Testis (tissue), 3 donors: Measurements from ENCODE around the gene C6orf132. TPM values are rescaled to one million over a fixed set of nuclear protein-coding genes. Genes with fewer than 3 reads are reported as not detected.

Experiments used
- DNase-seq: peaks from one replicate; pipeline ENCODE4 v3.0.0-alpha.2; 2019
- H3K27ac ChIP-seq, 2 donors: fragments of 200-600 bp; sonication (generic); one replicate each; pipeline ENCODE4 v1.5.1; 2019
- H3K27me3 ChIP-seq: fragments of 200-600 bp; sonication (generic); one replicate; pipeline ENCODE4 v1.5.1; 2019
- H3K36me3 ChIP-seq: fragments of 200-600 bp; sonication (generic); one replicate; pipeline ENCODE4 v1.5.1; 2017; ENCODE audit warnings: low read depth; ENCODE audit errors: missing control alignments
- H3K4me1 ChIP-seq: fragments of 200-600 bp; sonication (generic); one replicate; pipeline ENCODE4 v1.5.1; 2019
- H3K4me3 ChIP-seq, 2 donors: fragments of 200-600 bp; sonication (generic); one replicate each; pipeline ENCODE4 v1.5.1; 2017 to 2019
- H3K9me3 ChIP-seq: fragments of 200-600 bp; sonication (generic); one replicate; pipeline ENCODE4 v1.5.1; 2017
- POLR2A ChIP-seq: fragments of 450-650 bp; IDR thresholded peaks from one replicate; pipeline ENCODE4 v1.6.1; 2017; ENCODE audit warnings: antibody characterized with exemption, mild to moderate bottlenecking, moderate library complexity
- WGBS, 2 donors: methylation state at CpG; one replicate each; pipeline ENCODE4 v1.1.5; 2018; 5-methylcytosine and 5-hydroxymethylcytosine counted together
- intact Hi-C: fragments of 100-400 bp; cut with DNase I; formaldehyde crosslinking; loops from one replicate; pipeline ENCODE4 v1.15.1; 2023; ENCODE audit warnings: low total_unique reads
- polyA plus RNA-seq: library from polyadenylated mRNA; stranded (reverse); fragments of 350-450 nt; fragmentation: Illumina TruSeq; extraction: RNeasy Lipid Tissue Mini Kit (QIAGEN cat#74804); gene quantifications from one replicate; pipeline ENCODE4 v1.2.3, GENCODE V29; 2014; ENCODE audit warnings: low read depth, low replicate concordance; ENCODE audit not compliant: insufficient read depth
- total RNA-seq, 2 donors: library from RNA; depleted of rRNA; stranded (reverse); fragments of >200 nt; gene quantifications; one replicate each; pipeline ENCODE4 v1.2.3, GENCODE V29; 2016
- TF ChIP-seq, protein P1 (sequence below), 3 experiments: fragments of 450-650 bp in 2 of 3; fragments of 200-600 bp in 1 of 3; sonication (generic) in 1 of 3; IDR thresholded peaks; one replicate each; pipeline ENCODE4 v1.5.1; 2016 to 2019; ENCODE audit warnings: antibody characterized with exemption in 3 of 3, mild to moderate bottlenecking in 2 of 3, moderate library complexity in 1 of 3

The C6orf132 gene
- total and polyA plus RNA-seq, 3 donors from 2014 or later: 1.1 to 2.0 (median 1.3) TPM

DNA sequence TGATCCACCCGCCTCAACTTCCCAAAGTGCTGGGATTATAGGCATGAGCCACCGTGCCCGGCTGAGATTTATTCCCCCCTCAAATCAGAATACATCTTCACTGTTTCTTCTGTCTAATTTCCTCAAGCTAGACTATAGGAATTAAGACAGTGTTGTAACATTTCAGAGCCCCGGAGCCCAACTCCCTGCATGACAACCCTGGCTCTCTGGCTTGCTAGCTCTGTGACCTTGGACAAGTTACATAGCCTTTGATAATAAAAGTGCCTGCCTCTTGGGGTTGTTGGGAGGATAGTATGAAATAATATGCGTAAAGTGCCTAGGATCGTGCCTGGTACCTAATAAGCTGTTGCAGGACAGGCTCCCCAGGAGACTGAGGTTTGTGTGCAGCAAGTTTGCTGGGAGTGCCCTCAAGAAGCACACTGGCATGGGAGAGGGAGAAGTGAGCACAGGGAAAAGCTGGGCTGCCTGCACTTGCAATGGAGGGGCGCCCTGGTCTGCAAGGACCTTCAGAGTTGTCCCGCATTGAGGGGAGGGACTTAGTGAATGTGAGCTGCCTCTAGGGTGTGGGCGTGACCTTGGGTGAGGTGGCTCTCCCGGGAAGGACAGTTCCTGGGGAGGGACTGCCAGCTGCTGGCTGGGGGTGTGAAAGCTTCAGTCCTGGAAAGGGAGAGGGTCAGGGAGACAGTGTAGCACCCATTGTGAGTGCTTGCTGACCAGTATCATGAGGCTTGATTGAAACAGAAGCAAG lies 48.7 kb downstream of the C6orf132 start:
- H3K27ac ChIP-seq: no peak overlapping the region
- DNase-seq: peak; percentile 66
- no peak overlapping the region for H3K4me3 ChIP-seq
- TF ChIP-seq, protein P1, sequence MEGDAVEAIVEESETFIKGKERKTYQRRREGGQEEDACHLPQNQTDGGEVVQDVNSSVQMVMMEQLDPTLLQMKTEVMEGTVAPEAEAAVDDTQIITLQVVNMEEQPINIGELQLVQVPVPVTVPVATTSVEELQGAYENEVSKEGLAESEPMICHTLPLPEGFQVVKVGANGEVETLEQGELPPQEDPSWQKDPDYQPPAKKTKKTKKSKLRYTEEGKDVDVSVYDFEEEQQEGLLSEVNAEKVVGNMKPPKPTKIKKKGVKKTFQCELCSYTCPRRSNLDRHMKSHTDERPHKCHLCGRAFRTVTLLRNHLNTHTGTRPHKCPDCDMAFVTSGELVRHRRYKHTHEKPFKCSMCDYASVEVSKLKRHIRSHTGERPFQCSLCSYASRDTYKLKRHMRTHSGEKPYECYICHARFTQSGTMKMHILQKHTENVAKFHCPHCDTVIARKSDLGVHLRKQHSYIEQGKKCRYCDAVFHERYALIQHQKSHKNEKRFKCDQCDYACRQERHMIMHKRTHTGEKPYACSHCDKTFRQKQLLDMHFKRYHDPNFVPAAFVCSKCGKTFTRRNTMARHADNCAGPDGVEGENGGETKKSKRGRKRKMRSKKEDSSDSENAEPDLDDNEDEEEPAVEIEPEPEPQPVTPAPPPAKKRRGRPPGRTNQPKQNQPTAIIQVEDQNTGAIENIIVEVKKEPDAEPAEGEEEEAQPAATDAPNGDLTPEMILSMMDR (IDR thresholded peaks at IDR 0.05): no peak
- TF ChIP-seq POLR2A: no peak
- peaks cover 5% of the 10 kb centered on the region for H3K4me1 ChIP-seq
- H3K36me3 ChIP-seq: no peaks in the 10 kb centered on the region
- H3K27me3 ChIP-seq: no peaks in the 10 kb centered on the region
- intact Hi-C loops: no loop called here
- WGBS, 2 donors: 62% methylated on average over 10 of the region's 10 CpGs
- no peaks in the 10 kb centered on the region for H3K9me3 ChIP-seq

DNA sequence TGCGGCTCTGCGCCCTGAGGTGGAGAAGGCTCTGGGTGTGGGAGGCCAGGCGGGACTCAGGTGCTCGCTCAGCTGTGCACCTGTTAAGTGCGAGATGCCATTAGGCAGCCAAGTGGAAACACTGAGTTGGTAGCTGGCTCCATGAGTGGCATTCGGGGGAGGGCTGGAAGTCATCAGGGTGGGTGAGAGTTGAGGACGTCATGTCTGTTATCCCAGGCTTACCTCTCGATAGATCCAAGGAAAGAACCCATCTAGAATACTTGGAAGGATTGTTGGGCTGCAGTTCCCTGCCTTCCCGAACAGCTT lies 50.7 kb downstream of the C6orf132 start:
- intact Hi-C loops: no loop called here
- H3K4me1 ChIP-seq: peaks cover 5% of the 10 kb centered on the region
- H3K36me3 ChIP-seq: no peaks in the 10 kb centered on the region
- WGBS, 2 donors: 85 to 87% methylated on average over 9 of the region's 9 CpGs
- H3K4me3 ChIP-seq: no peak overlapping the region
- no peaks in the 10 kb centered on the region for H3K27me3 ChIP-seq
- TF ChIP-seq POLR2A: no peak
- TF ChIP-seq, protein P1 (IDR thresholded peaks at IDR 0.05): no peak
- H3K9me3 ChIP-seq: no peaks in the 10 kb centered on the region
- no peak overlapping the region for H3K27ac ChIP-seq
- DNase-seq: no peak

DNA sequence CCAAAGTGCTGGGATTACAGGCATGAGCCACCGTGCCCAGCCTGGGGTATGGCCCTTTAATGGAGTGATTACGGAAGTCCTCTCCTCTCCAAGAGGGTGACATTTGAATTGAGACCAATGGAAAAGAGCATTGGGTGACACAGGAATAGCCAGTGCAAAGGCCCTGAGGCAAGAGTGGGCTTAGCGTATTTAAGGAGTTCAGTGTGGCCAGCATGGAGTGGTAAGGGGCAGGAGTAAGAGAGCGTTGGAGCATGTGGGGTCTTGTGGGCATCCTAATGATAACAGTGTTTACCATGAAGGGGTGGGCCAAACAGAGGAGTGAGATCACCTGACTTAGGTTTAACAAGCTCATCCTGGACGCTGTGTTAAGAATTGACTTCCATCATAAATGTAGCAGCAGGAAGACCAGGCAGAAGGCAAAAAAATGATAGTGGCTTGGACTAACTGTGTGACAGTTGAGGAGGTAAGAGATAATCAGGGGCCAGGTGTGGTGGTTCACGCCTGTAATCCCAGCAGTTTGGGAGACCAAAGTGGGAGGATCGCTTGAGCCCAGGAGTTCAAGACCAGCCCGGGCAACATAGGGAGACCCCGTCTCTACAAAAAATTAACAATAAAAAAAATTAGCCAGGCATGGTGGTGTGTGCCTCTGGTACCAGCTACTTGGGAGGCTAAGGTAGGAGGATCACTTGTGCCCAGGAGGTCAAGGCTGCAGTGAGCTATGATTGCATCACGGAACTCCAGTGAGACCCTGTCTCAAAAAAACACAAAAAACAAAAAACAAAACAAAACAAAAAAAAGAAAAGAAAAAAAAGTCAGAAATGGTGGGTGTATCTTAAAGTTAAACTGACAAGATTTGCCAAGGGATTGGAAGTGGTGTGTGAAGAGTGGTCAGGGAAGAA lies 51.4 kb downstream of the C6orf132 start:
- 90 to 91% methylated on average over 10 of the region's 10 CpGs for WGBS, 2 donors
- intact Hi-C loops: no loop called here
- Histone ChIP-seq H3K36me3 (no peaks in the 10 kb centered on the region), H3K27me3 (no peaks in the 10 kb centered on the region), H3K4me1 (peaks cover 5% of the 10 kb centered on the region), H3K27ac (no peak overlapping the region), H3K9me3 (no peaks in the 10 kb centered on the region), H3K4me3 (no peak overlapping the region)
- no peak for DNase-seq
- TF ChIP-seq, protein P1 (IDR thresholded peaks at IDR 0.05): no peak
- no peak for TF ChIP-seq POLR2A

DNA sequence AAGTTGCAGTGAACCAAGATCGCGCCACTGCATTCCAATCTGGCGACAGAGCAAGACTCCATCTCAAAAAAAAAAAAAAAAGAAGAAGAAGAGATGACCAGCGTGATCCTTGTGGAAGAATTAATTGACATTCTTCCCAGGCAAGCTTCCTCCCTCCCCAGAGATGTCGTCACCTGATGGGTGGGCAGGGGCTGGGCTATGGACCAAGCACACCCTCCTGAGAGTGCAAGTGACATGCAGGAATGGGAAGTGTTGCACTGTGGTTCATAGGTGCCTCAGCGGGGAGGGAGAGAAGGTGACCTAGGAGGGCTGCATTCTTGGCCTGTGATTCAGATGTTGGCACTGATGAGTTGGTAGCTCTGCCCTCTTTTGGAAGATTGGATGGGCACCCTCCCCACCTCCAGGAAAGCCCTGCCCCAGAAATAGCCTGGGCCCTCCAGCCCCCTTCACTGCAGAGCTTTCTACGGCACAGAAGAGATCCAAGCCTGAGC lies 54.3 kb downstream of the C6orf132 start:
- Histone ChIP-seq H3K4me1 (peaks cover 5% of the 10 kb centered on the region), H3K27me3 (no peaks in the 10 kb centered on the region), H3K9me3 (no peaks in the 10 kb centered on the region), H3K27ac (no peak overlapping the region), H3K4me3 (no peak overlapping the region), H3K36me3 (no peaks in the 10 kb centered on the region)
- no peak for DNase-seq
- intact Hi-C loops: no loop called here
- TF ChIP-seq POLR2A: no peak
- TF ChIP-seq, protein P1 (IDR thresholded peaks at IDR 0.05): no peak
- WGBS, 2 donors: 89 to 96% methylated on average over 7 of the region's 7 CpGs
